Lung microvascular endothelial cell (primary cell): Measurements from ENCODE around the gene PLP2. TPM values are rescaled to one million over a fixed set of nuclear protein-coding genes. Genes with fewer than 3 reads are reported as not detected.

ENCODE experiments used
- DNase-seq, 2 donors: peaks; one replicate each; pipeline versions ENCODE4 v3.0.0 to v3.0.0-alpha.2; 2010; ENCODE audit warnings: low read depth in 2 of 2
- total RNA-seq: library from RNA; depleted of rRNA; stranded (reverse); fragments of >200 nt; gene quantifications from 2 replicates; pipeline ENCODE4 v1.2.1, GENCODE V29; 2014

Gene PLP2
- total RNA-seq, 1 donor from 2014 or later = 6.7 TPM

- DNase-seq = peak in 1 of 2 donors; percentile 29
Measured at GRCh38 chrX:49209434-49210251, 37.9 kb downstream of the PLP2 start.

GRCh38 chrX:49210406-49210805, 38.7 kb downstream of the PLP2 start:
- no peak for DNase-seq

- no peak for DNase-seq
Measured at GRCh38 chrX:49211074-49211473, 39.4 kb downstream of the PLP2 start.

- DNase-seq = no peak
Measured at GRCh38 chrX:49212209-49212608, 40.5 kb downstream of the PLP2 start.

GRCh38 chrX:49212861-49213260, 41.2 kb downstream of the PLP2 start:
- no peak for DNase-seq

GRCh38 chrX:49214416-49214815, 42.7 kb downstream of the PLP2 start:
- DNase-seq = no peak

- DNase-seq = no peak
Measured at GRCh38 chrX:49214996-49215526, 43.4 kb downstream of the PLP2 start.

GRCh38 chrX:49220100-49220499, 48.4 kb downstream of the PLP2 start:
- DNase-seq = no peak

GRCh38 chrX:49221868-49222267, 50.2 kb downstream of the PLP2 start:
- no peak for DNase-seq

Other genes with a start within 250 kb of the PLP2 start
- 19.4 and 23.8 TPM in 2 replicates for gene OTUD5, start 214.3 kb upstream of the PLP2 start, total RNA-seq
- gene KCND1, start 200.1 kb upstream of the PLP2 start, total RNA-seq = 0.20 and 0.22 TPM in 2 replicates
- gene GRIPAP1, start 169.6 kb upstream of the PLP2 start, total RNA-seq = 12.4 and 19.6 TPM in 2 replicates
- 8.3 TPM in 2 replicates for gene TFE3, start 128.5 kb upstream of the PLP2 start, total RNA-seq
- gene CCDC120, start 112.9 kb upstream of the PLP2 start, total RNA-seq = 0.44 and 0.79 TPM in 2 replicates
- 3.5 and 4.2 TPM in 2 replicates for gene PRAF2, start 97.9 kb upstream of the PLP2 start, total RNA-seq
- 14.6 and 15.9 TPM in 2 replicates for gene WDR45, start 92.0 kb upstream of the PLP2 start, total RNA-seq
- 16.3 and 16.6 TPM in 2 replicates for gene GPKOW, start 48.2 kb upstream of the PLP2 start, total RNA-seq
- gene MAGIX, start 9.1 kb upstream of the PLP2 start, total RNA-seq = 0.60 and 0.65 TPM in 2 replicates
- gene PRICKLE3, start 14.5 kb downstream of the PLP2 start, total RNA-seq = 2.8 and 3.4 TPM in 2 replicates
- gene SYP, start 28.3 kb downstream of the PLP2 start, total RNA-seq = under 0.01 TPM in 2 replicates
- gene CACNA1F, start 61.4 kb downstream of the PLP2 start, total RNA-seq = under 0.01 TPM in 1 of 2 replicates, not detected in the other
- 6.8 and 7.3 TPM in 2 replicates for gene CCDC22, start 63.6 kb downstream of the PLP2 start, total RNA-seq
- not detected in 2 replicates for gene FOXP3, start 92.8 kb downstream of the PLP2 start, total RNA-seq
- 1.3 and 4.6 TPM in 2 replicates for gene PPP1R3F, start 97.9 kb downstream of the PLP2 start, total RNA-seq
- not detected in 2 replicates for gene GAGE10, start 131.7 kb downstream of the PLP2 start, total RNA-seq
- gene GAGE12J, start 150.1 kb downstream of the PLP2 start, total RNA-seq = not detected in 2 replicates
- gene GAGE13, start 159.7 kb downstream of the PLP2 start, total RNA-seq = not detected in 2 replicates